Fibroblast of lung (primary cell): ENCODE data around the gene SNRPD3.

Source experiments
- CTCF ChIP-seq, 2 donors: IDR thresholded peaks in 1 of 2; conservative IDR thresholded peaks in 1 of 2; 1 replicate in 1 of 2; 2 replicates in 1 of 2; pipeline ENCODE4 v1.5.1; 2011 to 2012; ENCODE audit warnings: low read length in 2 of 2, control low read depth in 1 of 2, inconsistent platforms in 1 of 2, low read depth in 1 of 2, mild to moderate bottlenecking in 1 of 2
- EZH2 ChIP-seq: IDR thresholded peaks from 2 replicates; pipeline ENCODE4 v1.5.1; 2012; ENCODE audit warnings: low read length, control low read depth, mild to moderate bottlenecking; ENCODE audit errors: missing control alignments

- TF ChIP-seq CTCF (conservative IDR thresholded peaks at IDR 0.05 in 1 of 2, IDR thresholded peaks at IDR 0.05 in 1 of 2; ENCODE audit: low read depth in 1 of 2, low read length in 2 of 2), result no peak
- no peak for TF ChIP-seq EZH2
Observed at GRCh38 chr22:24583221-24584165, 27.7 kb downstream of the SNRPD3 start.
